Measurements from ENCODE around the gene TRAPPC12.
A peak's percentile ranks its signal among the peaks of the same experiment; 100 is the strongest.

Gene TRAPPC12

DNA sequence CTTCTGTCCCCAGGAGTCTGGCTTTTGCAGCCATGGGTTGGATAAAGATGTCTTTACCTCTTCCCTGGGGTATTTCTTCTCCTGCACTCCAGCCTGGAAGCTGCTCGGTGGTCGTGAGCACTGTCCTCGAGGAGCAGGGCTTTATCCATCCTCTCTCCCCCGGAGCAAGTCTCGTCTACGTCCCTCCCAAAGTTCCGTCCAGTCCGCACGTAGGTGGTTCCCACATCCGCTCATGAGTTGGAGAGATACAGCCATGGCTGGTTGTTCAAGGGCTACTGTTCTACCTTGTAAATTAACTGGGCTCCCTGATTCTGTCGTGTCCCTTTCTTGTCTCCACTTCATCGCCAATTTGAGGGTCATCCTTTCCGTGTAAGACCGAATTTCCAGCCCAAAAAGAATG, 47.1 kb downstream of the TRAPPC12 start:
- TF ChIP-seq, protein P1, sequence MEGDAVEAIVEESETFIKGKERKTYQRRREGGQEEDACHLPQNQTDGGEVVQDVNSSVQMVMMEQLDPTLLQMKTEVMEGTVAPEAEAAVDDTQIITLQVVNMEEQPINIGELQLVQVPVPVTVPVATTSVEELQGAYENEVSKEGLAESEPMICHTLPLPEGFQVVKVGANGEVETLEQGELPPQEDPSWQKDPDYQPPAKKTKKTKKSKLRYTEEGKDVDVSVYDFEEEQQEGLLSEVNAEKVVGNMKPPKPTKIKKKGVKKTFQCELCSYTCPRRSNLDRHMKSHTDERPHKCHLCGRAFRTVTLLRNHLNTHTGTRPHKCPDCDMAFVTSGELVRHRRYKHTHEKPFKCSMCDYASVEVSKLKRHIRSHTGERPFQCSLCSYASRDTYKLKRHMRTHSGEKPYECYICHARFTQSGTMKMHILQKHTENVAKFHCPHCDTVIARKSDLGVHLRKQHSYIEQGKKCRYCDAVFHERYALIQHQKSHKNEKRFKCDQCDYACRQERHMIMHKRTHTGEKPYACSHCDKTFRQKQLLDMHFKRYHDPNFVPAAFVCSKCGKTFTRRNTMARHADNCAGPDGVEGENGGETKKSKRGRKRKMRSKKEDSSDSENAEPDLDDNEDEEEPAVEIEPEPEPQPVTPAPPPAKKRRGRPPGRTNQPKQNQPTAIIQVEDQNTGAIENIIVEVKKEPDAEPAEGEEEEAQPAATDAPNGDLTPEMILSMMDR (IDR thresholded peaks at IDR 0.05; ENCODE audit: insufficient read depth, low read length, poor library complexity, severe bottlenecking), result no peak
- no peak overlapping the region for H3K4me3 ChIP-seq (replicated peaks; ENCODE audit: low read depth, low read length)
- no peaks in the 10 kb centered on the region for H3K27me3 ChIP-seq (replicated peaks; ENCODE audit: control insufficient read depth, insufficient read depth, low read length)
- no peak for DNase-seq (ENCODE audit: extremely low read depth, insufficient read length)
- H3K36me3 ChIP-seq (ENCODE audit: control insufficient read depth, insufficient read depth, low read length), result peaks cover 18% of the 10 kb centered on the region

DNA sequence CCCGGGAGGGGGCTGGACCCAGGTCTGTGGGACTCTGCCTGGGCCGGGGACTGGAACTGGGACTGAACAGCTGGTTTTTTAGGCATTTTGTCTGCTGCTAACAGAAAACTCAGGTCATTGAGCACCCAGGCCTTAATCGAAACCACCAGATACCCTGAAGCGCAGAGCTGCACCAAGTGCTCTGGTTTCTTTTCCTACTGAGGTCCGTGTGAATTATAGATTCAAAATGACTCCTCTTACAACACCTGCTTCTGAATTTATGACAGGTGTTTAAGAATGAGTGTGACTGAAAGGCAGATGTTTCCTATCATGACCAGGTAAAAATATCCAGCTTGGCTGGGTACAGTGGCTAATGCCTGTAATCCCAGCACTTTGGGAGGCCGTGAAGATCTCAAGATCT, 47.8 kb downstream of the TRAPPC12 start:
- Histone ChIP-seq H3K27me3 (replicated peaks; ENCODE audit: control insufficient read depth, insufficient read depth, low read length) (no peaks in the 10 kb centered on the region), H3K4me3 (replicated peaks; ENCODE audit: low read depth, low read length) (no peak overlapping the region), H3K36me3 (ENCODE audit: control insufficient read depth, insufficient read depth, low read length) (peaks cover 18% of the 10 kb centered on the region)
- DNase-seq (ENCODE audit: extremely low read depth, insufficient read length), result peak; percentile 35
- TF ChIP-seq, protein P1 (IDR thresholded peaks at IDR 0.05; ENCODE audit: insufficient read depth, low read length, poor library complexity, severe bottlenecking), result no peak

DNA sequence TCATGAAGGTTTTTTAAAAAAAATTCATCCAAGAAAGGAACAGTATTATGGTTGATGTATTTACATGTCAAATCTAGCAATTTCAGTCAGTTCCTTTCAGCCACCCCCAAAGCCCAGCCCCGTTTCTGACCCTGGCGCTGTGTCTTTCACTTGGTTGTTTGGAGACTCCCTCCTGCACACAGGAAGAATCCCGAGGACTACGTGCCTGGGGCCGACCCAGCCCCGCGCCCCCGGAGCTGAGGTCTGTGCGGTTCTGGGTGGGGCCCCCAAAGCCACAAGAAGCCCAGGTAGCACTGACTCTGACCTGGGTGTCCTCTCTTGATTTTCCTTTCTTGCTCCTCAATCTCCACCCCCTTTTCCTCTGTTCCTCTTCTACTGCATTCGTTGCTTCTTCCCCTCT, 49.1 kb downstream of the TRAPPC12 start:
- no peak overlapping the region for H3K4me3 ChIP-seq (replicated peaks; ENCODE audit: low read depth, low read length)
- TF ChIP-seq, protein P1 (IDR thresholded peaks at IDR 0.05; ENCODE audit: insufficient read depth, low read length, poor library complexity, severe bottlenecking), result no peak

DNA sequence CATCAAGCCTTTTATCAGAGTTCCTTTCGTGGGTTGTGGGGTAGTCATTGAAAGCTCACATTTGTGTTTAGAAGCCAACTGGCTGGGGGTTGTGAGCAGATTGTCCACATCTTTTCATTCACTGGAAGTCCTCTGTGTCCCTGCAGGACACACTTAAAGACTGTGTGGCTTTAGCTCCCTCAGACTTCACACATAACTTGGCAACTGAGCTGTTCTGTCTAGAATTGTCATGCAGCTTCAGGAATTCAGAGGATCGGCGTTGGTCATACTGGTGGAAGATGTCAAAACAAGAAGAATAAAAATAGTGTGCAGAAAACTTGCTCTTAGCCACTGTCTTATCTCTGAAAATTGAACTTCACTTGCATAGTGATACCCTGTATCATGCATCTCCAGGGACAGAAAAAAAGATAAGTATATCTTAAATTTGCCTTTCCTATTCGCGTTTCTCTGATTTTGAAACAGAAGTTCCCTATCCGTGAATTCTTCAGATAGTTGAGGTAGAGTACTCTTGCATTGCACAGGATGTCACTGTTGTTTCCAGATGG, 49.6 kb downstream of the TRAPPC12 start:
- H3K36me3 ChIP-seq (ENCODE audit: control insufficient read depth, insufficient read depth, low read length), result peaks cover 9% of the 10 kb centered on the region
- H3K4me3 ChIP-seq (replicated peaks; ENCODE audit: low read depth, low read length), result no peak overlapping the region

More for the DNA sequence above, 49.1 kb downstream of the TRAPPC12 start:
- DNase-seq (ENCODE audit: extremely low read depth, insufficient read length), result no peak
- peaks cover 10% of the 10 kb centered on the region for H3K36me3 ChIP-seq (ENCODE audit: control insufficient read depth, insufficient read depth, low read length)
- no peaks in the 10 kb centered on the region for H3K27me3 ChIP-seq (replicated peaks; ENCODE audit: control insufficient read depth, insufficient read depth, low read length)

DNA sequence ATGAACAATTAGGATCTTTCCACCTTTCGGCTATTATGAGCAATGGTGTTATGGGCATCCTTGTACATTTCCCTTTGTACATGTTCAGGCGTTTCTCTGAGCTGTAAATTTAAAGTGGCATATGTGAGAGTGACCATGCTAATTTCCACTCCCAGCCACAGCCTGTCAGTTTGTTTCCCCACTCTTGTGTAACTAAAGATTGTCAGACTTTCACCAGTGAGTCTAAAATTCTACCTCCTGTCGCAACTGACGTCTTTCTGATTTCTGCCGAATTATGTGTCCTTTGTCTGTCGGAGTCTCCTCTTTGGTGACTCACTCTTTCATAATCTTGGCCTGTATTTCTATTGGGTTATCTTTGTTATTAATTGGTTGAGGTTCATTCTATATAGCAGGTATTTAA, 50.7 kb downstream of the TRAPPC12 start:
- H3K36me3 ChIP-seq (ENCODE audit: control insufficient read depth, insufficient read depth, low read length), result peaks cover 10% of the 10 kb centered on the region
- H3K4me3 ChIP-seq (replicated peaks; ENCODE audit: low read depth, low read length), result no peak overlapping the region
- DNase-seq (ENCODE audit: extremely low read depth, insufficient read length), result no peak
- H3K27me3 ChIP-seq (replicated peaks; ENCODE audit: control insufficient read depth, insufficient read depth, low read length), result no peaks in the 10 kb centered on the region
- TF ChIP-seq, protein P1 (IDR thresholded peaks at IDR 0.05; ENCODE audit: insufficient read depth, low read length, poor library complexity, severe bottlenecking), result no peak

More for the DNA sequence above, 49.6 kb downstream of the TRAPPC12 start:
- TF ChIP-seq, protein P1 (IDR thresholded peaks at IDR 0.05; ENCODE audit: insufficient read depth, low read length, poor library complexity, severe bottlenecking), result no peak
- no peak for DNase-seq (ENCODE audit: extremely low read depth, insufficient read length)
- H3K27me3 ChIP-seq (replicated peaks; ENCODE audit: control insufficient read depth, insufficient read depth, low read length), result no peaks in the 10 kb centered on the region

All from GM06990 (cell line).